Right lobe of liver (tissue), 6 donors: ENCODE measurements around the gene CALML5. TPM values are rescaled to one million over a fixed set of nuclear protein-coding genes. Genes with fewer than 3 reads are reported as not detected.
A peak's percentile ranks its signal among the peaks of the same experiment; 100 is the strongest.

Experiments
- ATAC-seq, 4 donors: fragments of 200-7000 bp; cut with Tn5 transposase; one replicate each; pipeline ENCODE4 v1.9.1; 2020; ENCODE audit warnings: mild to moderate bottlenecking in 4 of 4, moderate library complexity in 4 of 4
- DNase-seq, 3 donors: peaks; one replicate each; pipeline ENCODE4 v3.0.0-alpha.2; 2020
- H3K27ac ChIP-seq, 3 donors: fragments of 200-600 bp; one replicate each; pipeline ENCODE4 v1.8.0; 2022
- H3K27me3 ChIP-seq, 2 donors: fragments of 200-600 bp; one replicate each; pipeline ENCODE4 v1.8.0; 2022
- H3K36me3 ChIP-seq, 4 donors: fragments of 200-600 bp; sonication (generic) in 1 of 4; one replicate each; pipeline versions ENCODE4 v1.5.1 to v1.8.0; 2017 to 2022; ENCODE audit warnings: control low read depth in 1 of 4
- H3K4me1 ChIP-seq, 4 donors: fragments of 200-600 bp; sonication (generic) in 1 of 4; one replicate each; pipeline versions ENCODE4 v1.5.1 to v1.8.0; 2017 to 2022; ENCODE audit warnings: control low read depth in 1 of 4
- H3K4me3 ChIP-seq, 3 donors: fragments of 200-600 bp; one replicate each; pipeline ENCODE4 v1.8.0; 2022
- H3K9me3 ChIP-seq, 4 donors: fragments of 200-600 bp; sonication (generic) in 1 of 4; one replicate each; pipeline versions ENCODE4 v1.5.1 to v1.8.0; 2017 to 2022; ENCODE audit warnings: control low read depth in 1 of 4
- CTCF ChIP-seq, 4 donors: fragments of 200-600 bp in 3 of 4; fragments of 450-650 bp in 1 of 4; IDR thresholded peaks; one replicate each; pipeline versions ENCODE4 v1.5.1 to v1.8.0; 2016 to 2022; ENCODE audit warnings: antibody characterized with exemption in 4 of 4, mild to moderate bottlenecking in 2 of 4
- POLR2A ChIP-seq: fragments of 450-650 bp; IDR thresholded peaks from one replicate; pipeline ENCODE4 v1.6.1; 2017; ENCODE audit warnings: antibody characterized with exemption, mild to moderate bottlenecking
- WGBS: methylation state at CpG from one replicate; pipeline ENCODE4 v1.1.6; 2018; ENCODE audit warnings: low coverage, low lambda C conversion rate; ENCODE audit not compliant: insufficient coverage; ENCODE audit errors: missing lambda C conversion rate; 5-methylcytosine and 5-hydroxymethylcytosine counted together
- intact Hi-C, 2 donors: fragments of 100-400 bp; cut with DNase I; formaldehyde crosslinking; loops; one replicate each; pipeline versions ENCODE4 v1.11.2 to v1.14.1; 2022
- total RNA-seq, 6 experiments: library from RNA; depleted of rRNA in 2 of 6; stranded (reverse); fragments of >200 nt in 2 of 6; fragmentation: NEBNext Ultra II Directional in 3 of 6; extraction: Animal tissue kit (Norgen Biotek cat#: 25700) in 3 of 6; gene quantifications; one replicate each; pipeline versions ENCODE4 v1.1.0 to v1.2.4, GENCODE V29; 2016 to 2023
- donor health status: DM: no; HTN: yes; CAD: no.
- donor health status: DM: no; HTN: no; CAD: no.
- donor health status: DM: no; HTN: no; CAD: no.
- donor health status: DM: no; HTN: yes; CAD: no.
- donor health status: DM: no; HTN: yes; CAD: no.

CALML5 gene
- total RNA-seq, 6 experiments from 2014 or later = not detected

- ATAC-seq (no peak), DNase-seq (no peak)
- Histone ChIP-seq H3K27me3 (no peaks in the 10 kb centered on the region), H3K4me3 (no peak overlapping the region), H3K9me3 (no peaks in the 10 kb centered on the region), H3K27ac (no peak overlapping the region), H3K36me3 (no peaks in the 10 kb centered on the region), H3K4me1 (no peaks in the 10 kb centered on the region)
- TF ChIP-seq CTCF (IDR thresholded peaks at IDR 0.05) = no peak
- no peak for TF ChIP-seq POLR2A
- WGBS = 66% methylated on average over 10 of the region's 18 CpGs
- intact Hi-C loops = no loop called here
These were observed 5.0 kb upstream of the CALML5 start for GRCh38 chr10:5504146-5505072.

GRCh38 chr10:5503477-5503835, 4.1 kb upstream of the CALML5 start:
- TF ChIP-seq POLR2A (no peak), CTCF (IDR thresholded peaks at IDR 0.05) (no peak)
- 76% methylated on average over 3 of the region's 3 CpGs for WGBS
- intact Hi-C loops = no loop called here

GRCh38 chr10:5502571-5503476, 3.5 kb upstream of the CALML5 start:
- DNase-seq (no peak), ATAC-seq (no peak)
- intact Hi-C loops = no loop called here
- Histone ChIP-seq H3K4me1 (no peaks in the 10 kb centered on the region), H3K27me3 (no peaks in the 10 kb centered on the region), H3K36me3 (no peaks in the 10 kb centered on the region), H3K4me3 (no peak overlapping the region), H3K9me3 (no peaks in the 10 kb centered on the region), H3K27ac (no peak overlapping the region)
- 60% methylated on average over 1 of the region's 14 CpGs for WGBS
- TF ChIP-seq CTCF (IDR thresholded peaks at IDR 0.05) = no peak
- TF ChIP-seq POLR2A = no peak

More at GRCh38 chr10:5503477-5503835, 4.1 kb upstream of the CALML5 start:
- H3K27ac ChIP-seq = no peak overlapping the region
- H3K9me3 ChIP-seq = no peaks in the 10 kb centered on the region
- H3K4me1 ChIP-seq = no peaks in the 10 kb centered on the region
- DNase-seq (no peak), ATAC-seq (peak in 2 of 4 donors; percentile 15 to 42)
- no peaks in the 10 kb centered on the region for H3K36me3 ChIP-seq
- no peaks in the 10 kb centered on the region for H3K27me3 ChIP-seq
- H3K4me3 ChIP-seq = no peak overlapping the region

GRCh38 chr10:5502061-5502521, 2.7 kb upstream of the CALML5 start:
- intact Hi-C loops = no loop called here
- ATAC-seq = no peak
- WGBS = 69% methylated on average over 6 of the region's 12 CpGs
- no peak for DNase-seq
- Histone ChIP-seq H3K9me3 (no peaks in the 10 kb centered on the region), H3K36me3 (no peaks in the 10 kb centered on the region), H3K27me3 (no peaks in the 10 kb centered on the region), H3K4me1 (no peaks in the 10 kb centered on the region), H3K4me3 (no peak overlapping the region), H3K27ac (no peak overlapping the region)
- no peak for TF ChIP-seq CTCF (IDR thresholded peaks at IDR 0.05)
- TF ChIP-seq POLR2A = no peak
